Measurements from ENCODE around the gene CELF3. TPM values are rescaled to one million over a fixed set of nuclear protein-coding genes. Genes with fewer than 3 reads are reported as not detected.

The CELF3 gene
- total and polyA plus RNA-seq, 9 of the 15 experiments (the other 6 are each of a cell fraction or from before 2014, with no cell fraction given), result not detected

DNA sequence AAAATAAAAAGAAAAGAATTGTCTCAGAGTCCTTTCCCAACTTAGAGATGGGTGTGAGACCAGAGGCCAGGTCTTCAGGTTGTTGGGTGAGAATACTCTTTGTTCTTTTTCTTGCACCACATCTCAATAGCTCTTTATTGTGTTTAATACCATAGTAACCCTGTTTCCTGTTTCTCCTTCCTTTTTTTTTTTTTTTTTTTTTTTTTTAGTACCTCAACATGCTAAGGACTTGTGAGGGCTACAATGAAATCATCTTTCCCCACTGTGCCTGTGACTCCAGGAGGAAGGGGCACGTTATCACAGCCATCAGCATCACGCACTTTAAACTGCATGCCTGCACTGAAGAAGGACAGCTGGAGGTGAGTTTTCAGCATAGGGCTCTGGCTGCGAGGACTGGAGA lies 24.4 kb downstream of the CELF3 start:
- no TSS peak for BruUV-seq (replicated peaks)
- no peak overlapping the region for H3K4me3 ChIP-seq
- H3K4me1 ChIP-seq (replicated peaks in 1 of 2; ENCODE audit: control insufficient read depth in 2 of 2, insufficient read depth in 2 of 2, low read length in 2 of 2), result no peaks in the 10 kb centered on the region
- ChIA-PET CTCF (ENCODE audit: low intra/inter-chr PET ratio) (interaction anchor here (0.7 to 2.9 kb wide), 3 partner anchors 43 to 145 kb away, joined by 3 to 26 read pairs (median 4); partner anchors contain the start of gene TDRKH), POLR2A (no interaction called here)
- no peak for TF ChIP-seq ZKSCAN3 (CRISPR knock-in tag; IDR thresholded peaks at IDR 0.05)
- TF ChIP-seq ZNF174 (CRISPR knock-in tag; IDR thresholded peaks at IDR 0.05), result no peak
- no peak for TF ChIP-seq LCOR (CRISPR knock-in tag; IDR thresholded peaks at IDR 0.05)
- no peak for TF ChIP-seq HMGN3 (IDR thresholded peaks at IDR 0.05; ENCODE audit: borderline replicate concordance, extremely low read depth, insufficient read length, low read depth, low read length)
- TF ChIP-seq PHF20 (IDR thresholded peaks at IDR 0.05; ENCODE audit: partially characterized antibody), result no peak
- no peak for TF ChIP-seq XRCC5 (IDR thresholded peaks at IDR 0.05; ENCODE audit: low read depth, low read length)
- no peak for TF ChIP-seq POLR3G (IDR thresholded peaks at IDR 0.05; ENCODE audit: extremely low read depth, insufficient read length, insufficient replicate concordance)
- no peak for TF ChIP-seq FOXA3 (CRISPR knock-in tag; conservative IDR thresholded peaks at IDR 0.05 in 1 of 2, IDR thresholded peaks at IDR 0.05 in 1 of 2)
- TF ChIP-seq BCL6 (CRISPR knock-in tag; IDR thresholded peaks at IDR 0.05), result no peak
- TF ChIP-seq PTBP1 (IDR thresholded peaks at IDR 0.05; ENCODE audit: low read depth, low read length), result no peak
- H3K9me3 ChIP-seq (replicated peaks; ENCODE audit: control insufficient read depth, insufficient read depth, low read depth, low read length), result no peaks in the 10 kb centered on the region
- no peaks in the 10 kb centered on the region for H3K27me3 ChIP-seq (ENCODE audit: control insufficient read depth in 2 of 2, insufficient read depth in 2 of 2, low read length in 2 of 2)
- no peak overlapping the region for H3K4me2 ChIP-seq (ENCODE audit: insufficient read depth, low read length)
- H3K9me1 ChIP-seq (ENCODE audit: control insufficient read depth, insufficient read depth, low read length), result no peaks in the 10 kb centered on the region
- FAIRE-seq (no peak), DNase-seq (ENCODE audit: extremely low read depth in 1 of 4, low spot score in 3 of 4) (no peak), ATAC-seq (no peak)
- H3K36me3 ChIP-seq (ENCODE audit: control insufficient read depth, insufficient read depth, low read length), result peaks cover 22% of the 10 kb centered on the region; the same call in 2 of the 3 replicates
- WGBS (ENCODE audit: insufficient coverage, low coverage, missing lambda C conversion rate), result 60% methylated on average over 3 of the region's 3 CpGs
- no peak overlapping the region for H3K27ac ChIP-seq (ENCODE audit: extremely low read depth, low read depth, low read length)
- intact Hi-C loops (cut with micrococcal nuclease), result loop anchor here (2.0 kb wide), 1 partner anchor 43 kb away; no protein-coding TSS in a partner anchor
- H3K79me2 ChIP-seq (ENCODE audit: control insufficient read depth, insufficient read depth, low read length), result no peaks in the 10 kb centered on the region
- no peak overlapping the region for H3K9ac ChIP-seq (ENCODE audit: insufficient read depth in 1 of 2, low read depth in 2 of 2, low read length in 2 of 2)
- in situ Hi-C loops (cut with MboI), result no loop called here
- H2AFZ ChIP-seq (ENCODE audit: low read depth, low read length), result no peak overlapping the region
- no peaks in the 10 kb centered on the region for H4K20me1 ChIP-seq (replicated peaks; ENCODE audit: control insufficient read depth, insufficient read depth, low read length)
